Karpas-422 (cell line): ENCODE data around the gene KDM5A. TPM values are rescaled to one million over a fixed set of nuclear protein-coding genes. Genes with fewer than 3 reads are reported as not detected.
"Not testable (repeated sequence)": the region's sequence is repeated elsewhere in the genome, so short reads cannot be mapped to it uniquely, and the experiment has no call there.

Experiments used
- DNase-seq: peaks from one replicate; pipeline ENCODE4 v3.0.0-alpha.2; 2015
- H2AFZ ChIP-seq: fragments of 200-600 bp; sonication (generic); 2 replicates; pipeline ENCODE4 v1.6.1; 2014; ENCODE audit warnings: antibody characterized with exemption, low read length, mixed read lengths
- H3K27ac ChIP-seq: fragments of 200-600 bp; sonication (generic); 2 replicates; pipeline ENCODE4 v1.5.1; 2014; ENCODE audit warnings: mild to moderate bottlenecking, low read length, moderate library complexity
- H3K27me3 ChIP-seq: fragments of 200-600 bp; sonication (generic); 2 replicates; pipeline ENCODE4 v1.6.1; 2014; ENCODE audit warnings: low read length, mixed read lengths
- H3K36me3 ChIP-seq: fragments of 200-600 bp; sonication (generic); 2 replicates; pipeline ENCODE4 v1.6.1; 2014; ENCODE audit warnings: low read length, mixed read lengths; ENCODE audit not compliant: insufficient read depth
- H3K4me1 ChIP-seq: fragments of 200-600 bp; sonication (generic); 2 replicates; pipeline ENCODE4 v1.6.1; 2014; ENCODE audit warnings: mild to moderate bottlenecking, low read length, mixed read lengths
- H3K4me2 ChIP-seq: fragments of 200-600 bp; sonication (generic); 2 replicates; pipeline ENCODE4 v1.6.1; 2014; ENCODE audit warnings: low read length, low read depth, mild to moderate bottlenecking; ENCODE audit not compliant: poor library complexity, severe bottlenecking
- H3K4me3 ChIP-seq: fragments of 200-600 bp; sonication (generic); 2 replicates; pipeline ENCODE4 v1.5.1; 2014; ENCODE audit warnings: mild to moderate bottlenecking, antibody characterized with exemption, low read length, mixed read lengths
- H3K79me2 ChIP-seq: fragments of 200-600 bp; sonication (generic); 2 replicates; pipeline ENCODE4 v1.6.1; 2014; ENCODE audit warnings: mild to moderate bottlenecking, low read length, mixed read lengths
- H3K9ac ChIP-seq: fragments of 200-600 bp; sonication (generic); 2 replicates; pipeline ENCODE4 v1.6.0; 2014; ENCODE audit warnings: low read length
- H3K9me2 ChIP-seq: fragments of 200-600 bp; sonication (generic), shearing (Covaris generic); replicated peaks from 2 replicates; pipeline ENCODE4 v1.6.0; 2014; ENCODE audit warnings: mild to moderate bottlenecking, low read length, moderate library complexity; ENCODE audit not compliant: insufficient read depth
- H3K9me3 ChIP-seq: fragments of 300-700, 200-600 bp; sonication (generic); 2 replicates; pipeline ENCODE4 v1.6.1; 2014; ENCODE audit warnings: low read length, mixed read lengths
- H4K20me1 ChIP-seq: fragments of 200-600 bp; sonication (generic); 2 replicates; pipeline ENCODE4 v1.6.1; 2014; ENCODE audit warnings: mild to moderate bottlenecking, antibody characterized with exemption, low read length, low read depth; ENCODE audit not compliant: insufficient read depth
- total RNA-seq: library from RNA; depleted of rRNA; stranded (reverse); fragments of >200 nt; shearing (Covaris generic); gene quantifications from 2 replicates; pipeline ENCODE4 v1.2.3, GENCODE V29; 2014; ENCODE audit warnings: low replicate concordance

KDM5A gene
- total RNA-seq, 1 experiment from 2014 or later = 64.7 TPM

GRCh38 chr12:300166-300565 is 89.0 kb downstream of the KDM5A start:
- not testable (repeated sequence) for DNase-seq, H2AFZ ChIP-seq, H3K27me3 ChIP-seq, H3K9me2 ChIP-seq, H3K9me3 ChIP-seq, H3K4me3 ChIP-seq, H3K4me2 ChIP-seq, H3K9ac ChIP-seq, H3K4me1 ChIP-seq, H3K27ac ChIP-seq, H4K20me1 ChIP-seq
- Histone ChIP-seq H3K79me2 (peaks cover 43% of the 10 kb centered on the region), H3K36me3 (peaks cover 41% of the 10 kb centered on the region)

- DNase-seq, H3K9me2 ChIP-seq, H3K9me3 ChIP-seq, H3K9ac ChIP-seq, H3K27ac ChIP-seq, H3K4me2 ChIP-seq, H2AFZ ChIP-seq, H3K4me1 ChIP-seq, H4K20me1 ChIP-seq, H3K4me3 ChIP-seq, H3K27me3 ChIP-seq: not testable (repeated sequence)
- peaks cover 39% of the 10 kb centered on the region for H3K79me2 ChIP-seq
- H3K36me3 ChIP-seq = peaks cover 42% of the 10 kb centered on the region
Observed at GRCh38 chr12:299511-299910, 89.6 kb downstream of the KDM5A start.

GRCh38 chr12:298059-298458 is 91.1 kb downstream of the KDM5A start:
- not testable (repeated sequence) for H3K9me2 ChIP-seq, H3K27me3 ChIP-seq, H4K20me1 ChIP-seq, H2AFZ ChIP-seq, H3K4me2 ChIP-seq, H3K9ac ChIP-seq, H3K4me1 ChIP-seq, H3K9me3 ChIP-seq, DNase-seq, H3K4me3 ChIP-seq, H3K27ac ChIP-seq
- Histone ChIP-seq H3K79me2 (peaks cover 24% of the 10 kb centered on the region), H3K36me3 (peaks cover 34% of the 10 kb centered on the region)

GRCh38 chr12:295132-295531 is 94.0 kb downstream of the KDM5A start:
- no peak overlapping the region for H3K4me3 ChIP-seq
- H3K27ac ChIP-seq = no peak overlapping the region
- H2AFZ ChIP-seq = no peak overlapping the region
- no peaks in the 10 kb centered on the region for H3K4me1 ChIP-seq
- H3K9me3 ChIP-seq = no peaks in the 10 kb centered on the region
- no peak overlapping the region for H3K9ac ChIP-seq
- peaks cover 58% of the 10 kb centered on the region for H3K36me3 ChIP-seq
- peaks cover 17% of the 10 kb centered on the region; the same call in 1 of the 2 replicates for H3K79me2 ChIP-seq
- no peaks in the 10 kb centered on the region for H3K9me2 ChIP-seq
- no peaks in the 10 kb centered on the region for H4K20me1 ChIP-seq
- no peaks in the 10 kb centered on the region for H3K27me3 ChIP-seq
- H3K4me2 ChIP-seq = no peak overlapping the region
- DNase-seq = no peak

- Histone ChIP-seq H3K36me3 (peaks cover 68% of the 10 kb centered on the region), H2AFZ (no peak overlapping the region), H4K20me1 (no peaks in the 10 kb centered on the region; the same call in 1 of the 2 replicates), H3K4me1 (no peaks in the 10 kb centered on the region), H3K4me3 (no peak overlapping the region), H3K27me3 (no peaks in the 10 kb centered on the region), H3K4me2 (no peak overlapping the region), H3K9me2 (no peaks in the 10 kb centered on the region), H3K79me2 (peaks cover 22% of the 10 kb centered on the region), H3K27ac (no peak overlapping the region), H3K9me3 (no peaks in the 10 kb centered on the region), H3K9ac (no peak overlapping the region)
- no peak for DNase-seq
Observed at GRCh38 chr12:293199-293598, 95.9 kb downstream of the KDM5A start.

GRCh38 chr12:292186-292585 is 96.9 kb downstream of the KDM5A start:
- Histone ChIP-seq H3K4me3 (no peak overlapping the region), H2AFZ (no peak overlapping the region), H3K9me2 (no peaks in the 10 kb centered on the region)

GRCh38 chr12:291153-291723 is 97.9 kb downstream of the KDM5A start:
- H2AFZ ChIP-seq = no peak overlapping the region
- H3K4me3 ChIP-seq = no peak overlapping the region
- no peak for DNase-seq
- H3K9me3 ChIP-seq = no peaks in the 10 kb centered on the region
- H3K79me2 ChIP-seq = peaks cover 28% of the 10 kb centered on the region
- no peaks in the 10 kb centered on the region; the same call in 1 of the 2 replicates for H4K20me1 ChIP-seq
- H3K4me1 ChIP-seq = peaks cover 4% of the 10 kb centered on the region; the same call in 1 of the 2 replicates
- no peak overlapping the region for H3K27ac ChIP-seq
- no peak overlapping the region for H3K4me2 ChIP-seq
- H3K36me3 ChIP-seq = peaks cover 66% of the 10 kb centered on the region
- H3K27me3 ChIP-seq = no peaks in the 10 kb centered on the region
- H3K9me2 ChIP-seq = no peaks in the 10 kb centered on the region
- H3K9ac ChIP-seq = no peak overlapping the region

More at GRCh38 chr12:292186-292585, 96.9 kb downstream of the KDM5A start:
- Histone ChIP-seq H3K27me3 (no peaks in the 10 kb centered on the region), H3K36me3 (peaks cover 65% of the 10 kb centered on the region), H3K4me2 (no peak overlapping the region), H4K20me1 (no peaks in the 10 kb centered on the region; the same call in 1 of the 2 replicates), H3K9ac (no peak overlapping the region), H3K27ac (no peak overlapping the region), H3K4me1 (no peaks in the 10 kb centered on the region), H3K9me3 (no peaks in the 10 kb centered on the region), H3K79me2 (peaks cover 19% of the 10 kb centered on the region)
- no peak for DNase-seq

GRCh38 chr12:288687-289086 is 100.4 kb downstream of the KDM5A start:
- H3K9ac ChIP-seq = no peak overlapping the region
- H2AFZ ChIP-seq = no peak overlapping the region
- H3K4me3 ChIP-seq = no peak overlapping the region
- H3K9me3 ChIP-seq = no peaks in the 10 kb centered on the region
- no peak for DNase-seq
- no peaks in the 10 kb centered on the region for H3K9me2 ChIP-seq
- peaks cover 4% of the 10 kb centered on the region; the same call in 1 of the 2 replicates for H3K4me1 ChIP-seq
- H3K4me2 ChIP-seq = no peak overlapping the region
- no peak overlapping the region for H3K27ac ChIP-seq
- H3K36me3 ChIP-seq = peaks cover 67% of the 10 kb centered on the region
- peaks cover 29% of the 10 kb centered on the region for H3K79me2 ChIP-seq
- no peaks in the 10 kb centered on the region; the same call in 1 of the 2 replicates for H4K20me1 ChIP-seq
- no peaks in the 10 kb centered on the region for H3K27me3 ChIP-seq
